ENCODE measurements around the gene ARPC1A.

GRCh38 chr7:99404235-99404976 lies 78.7 kb downstream of the ARPC1A start:
- no peak for TF ChIP-seq CTCF (IDR thresholded peaks at IDR 0.05)
- no peak for TF ChIP-seq POLR2A (IDR thresholded peaks at IDR 0.05)
